SU-DHL-6 (cell line): ENCODE data around the gene ADK.

Experiments used
- H2AFZ ChIP-seq: fragments of 200-600 bp; sonication (generic); 2 replicates; pipeline ENCODE4 v1.6.1; 2014; ENCODE audit warnings: low read depth, mild to moderate bottlenecking, moderate library complexity, mixed read lengths, antibody characterized with exemption, low read length; ENCODE audit not compliant: severe bottlenecking
- H3F3A ChIP-seq: fragments of 200-600 bp; shearing (Covaris generic); 2 replicates; pipeline ENCODE4 v1.6.0; 2016; ENCODE audit warnings: antibody characterized with exemption, mild to moderate bottlenecking; ENCODE audit not compliant: insufficient read depth
- H3K27ac ChIP-seq: fragments of 200-600 bp; sonication (generic); 2 replicates; pipeline ENCODE4 v1.5.1; 2016; ENCODE audit warnings: low read depth, mild to moderate bottlenecking, low read length, moderate library complexity, mixed read lengths
- H3K27me3 ChIP-seq: fragments of 200-600 bp; sonication (generic), shearing (Covaris generic); 2 replicates; pipeline ENCODE4 v1.6.0; 2014; ENCODE audit warnings: mild to moderate bottlenecking, low read length
- H3K36me3 ChIP-seq: fragments of 200-600 bp; sonication (generic); 2 replicates; pipeline ENCODE4 v1.6.1; 2014; ENCODE audit warnings: mild to moderate bottlenecking, low read length, mixed read lengths
- H3K4me2 ChIP-seq: fragments of 300-600, 200-600 bp; shearing (Covaris generic), sonication (generic); 2 replicates; pipeline ENCODE4 v1.6.0; 2014; ENCODE audit warnings: low read length, low read depth, mild to moderate bottlenecking; ENCODE audit not compliant: poor library complexity, severe bottlenecking
- H3K4me3 ChIP-seq: fragments of 200-600 bp; sonication (generic); 2 replicates; pipeline ENCODE4 v1.5.1; 2014; ENCODE audit warnings: antibody characterized with exemption, low read length, mild to moderate bottlenecking, mixed read lengths; ENCODE audit not compliant: insufficient read depth, poor library complexity, severe bottlenecking
- H3K79me2 ChIP-seq: fragments of 200-600 bp; sonication (generic); 2 replicates; pipeline ENCODE4 v1.6.1; 2014; ENCODE audit warnings: mild to moderate bottlenecking, low read length, moderate library complexity; ENCODE audit not compliant: insufficient read depth
- H3K9ac ChIP-seq: fragments of 200-600 bp; sonication (generic); 2 replicates; pipeline ENCODE4 v1.7.0; 2014; ENCODE audit warnings: mild to moderate bottlenecking, low read length
- H3K9me2 ChIP-seq: fragments of 200-600 bp; sonication (generic); replicated peaks from 2 replicates; pipeline ENCODE4 v1.6.1; 2014; ENCODE audit warnings: low read length; ENCODE audit not compliant: insufficient read depth
- H3K9me3 ChIP-seq: fragments of 200-600 bp; sonication (generic); 2 replicates; pipeline ENCODE4 v1.6.1; 2014; ENCODE audit warnings: low read length, mixed read lengths; ENCODE audit not compliant: insufficient read depth
- H4K20me1 ChIP-seq: fragments of 200-600 bp; sonication (generic); 2 replicates; pipeline ENCODE4 v1.6.1; 2014; ENCODE audit warnings: low read depth, mild to moderate bottlenecking, antibody characterized with exemption, low read length, moderate library complexity, mixed read lengths
- CTCF ChIP-seq: fragments of 200-600 bp; sonication (generic); IDR thresholded peaks from one replicate; pipeline ENCODE4 v1.5.1; 2017; ENCODE audit warnings: antibody characterized with exemption, mild to moderate bottlenecking, low read length, moderate library complexity; ENCODE audit not compliant: insufficient read depth, poor library complexity, severe bottlenecking
- EZH2phosphoT487 ChIP-seq: fragments of 200-600 bp; sonication (generic), shearing (Covaris generic); conservative IDR thresholded peaks from 2 replicates; pipeline ENCODE4 v1.6.1; 2018; ENCODE audit warnings: mild to moderate bottlenecking, antibody characterized with exemption, low read length, moderate library complexity, mixed read lengths

ADK gene

DNA sequence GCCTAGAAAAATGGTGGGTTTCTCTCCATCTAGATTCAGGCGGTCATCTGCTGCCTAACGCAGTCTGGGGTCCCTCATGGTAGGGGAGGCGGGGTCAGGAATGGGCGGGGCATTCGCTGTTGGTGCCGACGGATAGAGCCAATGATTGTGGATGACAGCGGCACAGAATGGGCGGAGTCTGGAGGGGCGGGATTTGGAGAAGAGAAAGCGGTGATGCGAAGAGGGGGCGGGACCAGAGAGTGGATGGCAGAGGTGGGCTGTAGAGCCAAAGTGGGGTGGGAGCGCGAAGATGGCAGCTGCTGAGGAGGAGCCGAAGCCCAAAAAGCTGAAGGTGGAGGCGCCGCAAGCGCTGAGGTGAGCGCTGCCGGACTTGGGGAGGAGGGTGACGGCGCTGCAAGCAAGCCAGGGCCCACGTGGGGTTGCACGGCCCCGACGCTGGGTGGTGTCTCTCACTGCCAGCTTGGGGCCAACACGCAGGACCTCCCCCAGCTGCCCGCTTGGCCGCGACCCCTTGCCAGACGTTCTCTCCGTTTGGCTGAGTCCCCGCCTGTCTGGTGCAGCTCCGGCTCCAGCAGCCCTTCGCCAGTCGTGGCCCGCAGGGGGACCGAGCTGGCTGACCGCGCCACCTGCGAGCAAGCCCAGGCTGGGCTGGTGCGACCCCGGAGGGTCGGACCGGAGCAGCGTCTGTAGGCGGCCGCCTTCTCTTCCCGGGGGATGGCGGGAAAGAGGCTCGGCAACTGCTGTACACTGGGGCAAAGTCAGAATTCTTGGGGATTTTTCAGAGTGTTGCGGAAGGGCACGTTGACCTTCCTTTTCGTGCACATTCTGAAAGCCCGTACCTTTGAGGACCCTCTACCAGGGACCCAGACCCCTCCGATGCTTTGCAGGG lies at the start of gene ADK:
Gene ADK, plus strand, starts transcription at position 232 of the 889 bp plus-strand sequence. Its CDS starts 58 bp downstream, at position 290.
- H2AFZ ChIP-seq: peak within 1 kb of the TSS; percentile 94
- H3K79me2 ChIP-seq: peaks cover 46% of the 10 kb centered on the region

GRCh38 chr10:74103560-74104258 lies 47.3 kb upstream of the ADK start:
- Histone ChIP-seq H3K4me3 (no peak overlapping the region), H3K9me3 (no peaks in the 10 kb centered on the region), H3K4me2 (no peak overlapping the region), H3K9ac (no peak overlapping the region), H2AFZ (no peak overlapping the region), H4K20me1 (no peaks in the 10 kb centered on the region), H3K27ac (no peak overlapping the region), H3K9me2 (no peaks in the 10 kb centered on the region), H3K36me3 (peaks cover 7% of the 10 kb centered on the region; the same call in 1 of the 2 replicates), H3K79me2 (no peaks in the 10 kb centered on the region), H3F3A (0 out of 2 replicates have a peak, but pooled peaks cover 4% of the 10 kb centered on the region), H3K27me3 (no peaks in the 10 kb centered on the region)
- TF ChIP-seq EZH2phosphoT487 (no peak), CTCF (peak; percentile 54)

More for the DNA sequence above, at the start of gene ADK:
- 0 out of 2 replicates have a peak, but pooled peaks cover 5% of the 10 kb centered on the region for H3K36me3 ChIP-seq
- no peaks in the 10 kb centered on the region for H3K9me3 ChIP-seq
- TF ChIP-seq EZH2phosphoT487 (no peak), CTCF (no peak)
- H3K27me3 ChIP-seq: no peaks in the 10 kb centered on the region
- peak within 1 kb of the TSS; percentile 84 for H3K27ac ChIP-seq
- H4K20me1 ChIP-seq: no peaks in the 10 kb centered on the region
- peak within 1 kb of the TSS; percentile 97 for H3K4me2 ChIP-seq
- no peaks in the 10 kb centered on the region; the same call in 1 of the 2 replicates for H3F3A ChIP-seq
- peak within 1 kb of the TSS; percentile 83 for H3K9ac ChIP-seq
- H3K4me3 ChIP-seq: peak within 1 kb of the TSS; percentile 69
- no peaks in the 10 kb centered on the region for H3K9me2 ChIP-seq

GRCh38 chr10:74104480-74104879 lies 46.5 kb upstream of the ADK start:
- H3F3A ChIP-seq: 0 out of 2 replicates have a peak, but pooled peaks cover 4% of the 10 kb centered on the region
- no peak for TF ChIP-seq CTCF
- no peak for TF ChIP-seq EZH2phosphoT487
- no peak overlapping the region for H2AFZ ChIP-seq
- no peaks in the 10 kb centered on the region for H3K9me2 ChIP-seq
- H3K9ac ChIP-seq: no peak overlapping the region
- peaks cover 10% of the 10 kb centered on the region; the same call in 1 of the 2 replicates for H3K36me3 ChIP-seq
- no peak overlapping the region for H3K27ac ChIP-seq
- H3K9me3 ChIP-seq: no peaks in the 10 kb centered on the region
- H4K20me1 ChIP-seq: no peaks in the 10 kb centered on the region
- no peaks in the 10 kb centered on the region for H3K27me3 ChIP-seq
- H3K79me2 ChIP-seq: no peaks in the 10 kb centered on the region
- no peak overlapping the region for H3K4me2 ChIP-seq
- no peak overlapping the region for H3K4me3 ChIP-seq
